ENCODE measurements around the gene SFXN2.
"Not testable (repeated sequence)": the region's sequence is repeated elsewhere in the genome, so short reads cannot be mapped to it uniquely, and the experiment has no call there.

SFXN2 gene

GRCh38 chr10:102758240-102758932 lies 44.0 kb downstream of the SFXN2 start:
- no peak for DNase-seq

GRCh38 chr10:102758933-102759262 lies 44.5 kb downstream of the SFXN2 start:
- not testable (repeated sequence) for DNase-seq

GRCh38 chr10:102759497-102760210 lies 45.2 kb downstream of the SFXN2 start:
- DNase-seq = no peak

GRCh38 chr10:102761981-102762380 lies 47.5 kb downstream of the SFXN2 start:
- DNase-seq = no peak

GRCh38 chr10:102762401-102763015 lies 48.1 kb downstream of the SFXN2 start:
- DNase-seq = no peak

- DNase-seq = no peak
Observed at GRCh38 chr10:102763037-102763607, 48.7 kb downstream of the SFXN2 start.

GRCh38 chr10:102764470-102765161 lies 50.2 kb downstream of the SFXN2 start:
- no peak for DNase-seq

GRCh38 chr10:102765336-102765735 lies 50.9 kb downstream of the SFXN2 start:
- DNase-seq = no peak

GRCh38 chr10:102767428-102768160 lies 53.2 kb downstream of the SFXN2 start:
- no peak for DNase-seq

GRCh38 chr10:102769375-102770107 lies 55.1 kb downstream of the SFXN2 start:
- DNase-seq = no peak

- DNase-seq = no peak
Observed at GRCh38 chr10:102770108-102770482, 55.7 kb downstream of the SFXN2 start.

- no peak for DNase-seq
Observed at GRCh38 chr10:102770792-102771191, 56.4 kb downstream of the SFXN2 start.

GRCh38 chr10:102773320-102773719 lies 58.9 kb downstream of the SFXN2 start:
- DNase-seq = no peak

GRCh38 chr10:102773986-102774385 lies 59.5 kb downstream of the SFXN2 start:
- no peak for DNase-seq

- DNase-seq = no peak
Observed at GRCh38 chr10:102775201-102775934, 60.9 kb downstream of the SFXN2 start.

GRCh38 chr10:102775935-102776669 lies 61.7 kb downstream of the SFXN2 start:
- no peak for DNase-seq

GRCh38 chr10:102776779-102777456 lies 62.5 kb downstream of the SFXN2 start:
- no peak for DNase-seq

GRCh38 chr10:102777711-102778453 lies 63.4 kb downstream of the SFXN2 start:
- DNase-seq = no peak

GRCh38 chr10:102778781-102779180 lies 64.3 kb downstream of the SFXN2 start:
- no peak for DNase-seq
